ENCODE results near the gene APOBEC3A.

- TF ChIP-seq CTCF (IDR thresholded peaks at IDR 0.05; ENCODE audit: low read length) (no peak), EZH2 (IDR thresholded peaks at IDR 0.05; ENCODE audit: borderline replicate concordance, low read length) (no peak)
Measured at GRCh38 chr22:38925571-38926041, 31.8 kb upstream of the APOBEC3A start.

Data from OCI-LY1 (cell line).